ENCODE measurements around the gene THBS3. TPM values are rescaled to one million over a fixed set of nuclear protein-coding genes. Genes with fewer than 3 reads are reported as not detected.

Gene THBS3
- total and polyA plus RNA-seq, 2 of the 4 experiments (the other 2 are of a cell fraction): 15.1 to 30.4 TPM

DNA sequence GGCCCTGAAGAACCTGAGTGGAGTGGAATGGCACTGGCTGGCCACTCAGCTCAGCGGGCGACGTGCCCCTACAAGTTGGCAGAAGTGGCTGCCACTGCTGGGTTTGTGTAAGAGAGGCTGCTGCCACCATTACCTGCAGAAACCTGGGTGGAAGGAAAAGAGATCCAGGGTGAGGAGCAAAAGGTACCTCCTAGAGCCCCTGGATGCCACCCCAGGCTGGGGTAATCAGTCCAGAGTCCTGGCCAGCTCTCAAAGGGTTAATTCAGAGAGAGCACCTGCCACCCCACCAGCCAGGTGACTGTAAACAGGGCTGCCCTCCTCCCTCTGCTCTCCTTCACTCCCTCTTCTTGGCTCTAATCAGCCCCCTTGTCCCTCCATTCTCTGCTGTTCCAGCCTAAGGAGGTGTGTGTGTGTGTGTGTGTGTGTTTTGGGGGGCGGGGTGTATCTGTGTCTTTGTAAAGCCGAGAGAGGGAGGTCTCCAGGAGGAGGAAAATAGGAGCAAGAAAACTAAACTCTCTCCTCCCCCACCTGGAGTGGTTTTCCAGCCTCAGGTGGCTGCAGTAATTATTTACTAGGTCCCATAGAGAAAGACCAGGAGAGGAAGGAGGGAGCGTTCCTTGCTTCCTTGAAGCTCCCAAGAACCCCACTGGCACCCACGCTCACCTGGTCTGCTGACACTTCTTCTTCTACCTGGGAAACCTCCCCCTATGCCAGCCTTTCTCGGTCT, 21.5 kb downstream of the THBS3 start:
- in situ Hi-C loops (cut with MboI; ENCODE audit: low sequenced_read_pairs): no loop called here
- CTCF ChIA-PET: no interaction called here
- H3K27ac ChIP-seq (ENCODE audit: insufficient read depth, low read length): no peak overlapping the region
- no peak overlapping the region for H2BK20ac ChIP-seq (ENCODE audit: low read depth, low read length)
- no peaks in the 10 kb centered on the region for H3K27me3 ChIP-seq (ENCODE audit: control insufficient read depth, insufficient read depth, low read length)
- H3K9ac ChIP-seq (ENCODE audit: low read depth, low read length): no peak overlapping the region
- no peaks in the 10 kb centered on the region for H3K9me3 ChIP-seq (ENCODE audit: control insufficient read depth, insufficient read depth, low read length)
- dilution Hi-C loops (cut with HindIII; ENCODE audit: low sequenced_read_pairs, unreplicated experiment): no loop called here
- TF ChIP-seq BHLHE40 (IDR thresholded peaks at IDR 0.05; ENCODE audit: low read depth, low read length): no peak
- no peak for TF ChIP-seq RAD21 (IDR thresholded peaks at IDR 0.05; ENCODE audit: low read length)
- no peak for TF ChIP-seq MXI1 (IDR thresholded peaks at IDR 0.05; ENCODE audit: borderline replicate concordance, low read depth, low read length)
- TF ChIP-seq MAZ (IDR thresholded peaks at IDR 0.05; ENCODE audit: borderline replicate concordance, low read depth, low read length): no peak
- TF ChIP-seq, protein P1, sequence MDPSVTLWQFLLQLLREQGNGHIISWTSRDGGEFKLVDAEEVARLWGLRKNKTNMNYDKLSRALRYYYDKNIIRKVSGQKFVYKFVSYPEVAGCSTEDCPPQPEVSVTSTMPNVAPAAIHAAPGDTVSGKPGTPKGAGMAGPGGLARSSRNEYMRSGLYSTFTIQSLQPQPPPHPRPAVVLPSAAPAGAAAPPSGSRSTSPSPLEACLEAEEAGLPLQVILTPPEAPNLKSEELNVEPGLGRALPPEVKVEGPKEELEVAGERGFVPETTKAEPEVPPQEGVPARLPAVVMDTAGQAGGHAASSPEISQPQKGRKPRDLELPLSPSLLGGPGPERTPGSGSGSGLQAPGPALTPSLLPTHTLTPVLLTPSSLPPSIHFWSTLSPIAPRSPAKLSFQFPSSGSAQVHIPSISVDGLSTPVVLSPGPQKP (IDR thresholded peaks at IDR 0.05; ENCODE audit: borderline replicate concordance, low read depth, low read length): no peak
- TF ChIP-seq, protein P2, sequence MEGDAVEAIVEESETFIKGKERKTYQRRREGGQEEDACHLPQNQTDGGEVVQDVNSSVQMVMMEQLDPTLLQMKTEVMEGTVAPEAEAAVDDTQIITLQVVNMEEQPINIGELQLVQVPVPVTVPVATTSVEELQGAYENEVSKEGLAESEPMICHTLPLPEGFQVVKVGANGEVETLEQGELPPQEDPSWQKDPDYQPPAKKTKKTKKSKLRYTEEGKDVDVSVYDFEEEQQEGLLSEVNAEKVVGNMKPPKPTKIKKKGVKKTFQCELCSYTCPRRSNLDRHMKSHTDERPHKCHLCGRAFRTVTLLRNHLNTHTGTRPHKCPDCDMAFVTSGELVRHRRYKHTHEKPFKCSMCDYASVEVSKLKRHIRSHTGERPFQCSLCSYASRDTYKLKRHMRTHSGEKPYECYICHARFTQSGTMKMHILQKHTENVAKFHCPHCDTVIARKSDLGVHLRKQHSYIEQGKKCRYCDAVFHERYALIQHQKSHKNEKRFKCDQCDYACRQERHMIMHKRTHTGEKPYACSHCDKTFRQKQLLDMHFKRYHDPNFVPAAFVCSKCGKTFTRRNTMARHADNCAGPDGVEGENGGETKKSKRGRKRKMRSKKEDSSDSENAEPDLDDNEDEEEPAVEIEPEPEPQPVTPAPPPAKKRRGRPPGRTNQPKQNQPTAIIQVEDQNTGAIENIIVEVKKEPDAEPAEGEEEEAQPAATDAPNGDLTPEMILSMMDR (conservative IDR thresholded peaks at IDR 0.05; ENCODE audit: low read depth, low read length): no peak
- no peak for TF ChIP-seq SMC3 (IDR thresholded peaks at IDR 0.05; ENCODE audit: low read depth, low read length)
- TF ChIP-seq RCOR1 (IDR thresholded peaks at IDR 0.05; ENCODE audit: insufficient replicate concordance, low read length): no peak
- no peak for TF ChIP-seq MAFK (IDR thresholded peaks at IDR 0.05; ENCODE audit: low read depth, low read length)
- no peak for TF ChIP-seq POLR2A (IDR thresholded peaks at IDR 0.05; ENCODE audit: low read depth, low read length)
- TF ChIP-seq CHD1 (IDR thresholded peaks at IDR 0.05; ENCODE audit: low read depth, low read length): no peak
- H3K4ac ChIP-seq (ENCODE audit: low read depth, low read length): no peak overlapping the region
- H2AK9ac ChIP-seq (replicated peaks; ENCODE audit: low read depth, low read length, poor library complexity): no peak overlapping the region
- H3K56ac ChIP-seq (ENCODE audit: extremely low read depth, insufficient read depth, low read length): no peak overlapping the region
- no peak overlapping the region for H3K14ac ChIP-seq (replicated peaks; ENCODE audit: low read depth, low read length)
- intact Hi-C loops (cut with micrococcal nuclease): no loop called here
- H2BK15ac ChIP-seq (ENCODE audit: low read depth, low read length): no peak overlapping the region
- H2BK5ac ChIP-seq (ENCODE audit: low read depth, low read length, poor library complexity, severe bottlenecking): no peak overlapping the region
- H2BK120ac ChIP-seq (ENCODE audit: low read depth, low read length): no peak overlapping the region
- H4K5ac ChIP-seq (ENCODE audit: low read depth, low read length): no peak overlapping the region
- H3K36me3 ChIP-seq (ENCODE audit: control insufficient read depth, insufficient read depth, low read length): peaks cover 13% of the 10 kb centered on the region
- no peak overlapping the region for H2AFZ ChIP-seq (replicated peaks; ENCODE audit: low read length, poor library complexity)
- H3K4me2 ChIP-seq (ENCODE audit: low read depth, low read length): no peak overlapping the region
- no peak overlapping the region for H3K23ac ChIP-seq (ENCODE audit: low read depth, low read length)
- no peak for ATAC-seq (ENCODE audit: low read depth)
- H3K18ac ChIP-seq (ENCODE audit: low read depth, low read length): no peak overlapping the region
- no peak for DNase-seq
- POLR2A ChIA-PET (ENCODE audit: unreplicated experiment): no interaction called here
- H4K8ac ChIP-seq (ENCODE audit: low read depth in 2 of 2, low read length in 2 of 2): no peak overlapping the region
- no peaks in the 10 kb centered on the region for H4K20me1 ChIP-seq (ENCODE audit: insufficient read depth, low read length)
- no peak overlapping the region for H4K91ac ChIP-seq (ENCODE audit: insufficient read depth, low read depth, low read length)
- WGBS, 2 experiments (ENCODE audit: extremely low coverage in 2 of 2, insufficient read length in 1 of 2): no CpG with 5 or more reads among the region's 8 CpGs
- no peaks in the 10 kb centered on the region for H3K79me1 ChIP-seq (ENCODE audit: low read depth in 1 of 2, low read length in 2 of 2)
- H3K9me1 ChIP-seq (ENCODE audit: insufficient read depth, low read length): no peaks in the 10 kb centered on the region
- H2AK5ac ChIP-seq (ENCODE audit: low read depth, low read length): no peak overlapping the region
- H3K4me1 ChIP-seq (ENCODE audit: control insufficient read depth, insufficient read depth, low read length): no peaks in the 10 kb centered on the region
- H3K4me3 ChIP-seq (ENCODE audit: insufficient read depth, low read depth, low read length): no peak overlapping the region
- BruUV-seq (replicated peaks): no TSS peak
